ENCODE measurements around the gene KCNMA1.

DNA sequence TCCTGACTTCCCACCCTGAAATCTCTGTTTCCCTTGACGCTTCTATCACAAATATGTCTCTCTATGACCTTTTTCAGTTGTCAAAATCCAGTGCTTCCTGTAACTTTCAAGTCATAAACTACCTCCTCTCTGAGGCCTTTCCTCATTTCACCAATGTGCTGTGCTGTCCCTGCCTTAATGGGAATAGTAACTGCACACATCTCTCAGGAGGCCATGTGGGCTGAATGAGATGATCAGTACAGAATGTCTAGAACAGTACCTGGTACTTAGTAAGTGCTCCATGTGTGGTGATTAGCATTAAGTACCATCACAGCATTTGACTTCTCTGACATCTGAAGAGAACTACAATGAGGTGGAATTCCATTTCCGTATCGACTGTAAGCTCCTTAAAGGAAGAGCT lies 588.5 kb downstream of the KCNMA1 start:
- TF ChIP-seq POLR2A (IDR thresholded peaks at IDR 0.05; ENCODE audit: borderline replicate concordance, extremely low read depth, insufficient read depth, insufficient read length) (no peak), ELF1 (IDR thresholded peaks at IDR 0.05; ENCODE audit: borderline replicate concordance, low read depth) (no peak), YY1 (IDR thresholded peaks at IDR 0.05; ENCODE audit: extremely low read depth, insufficient replicate concordance, low read depth, low read length) (no peak), ZNF274 (IDR thresholded peaks at IDR 0.05; ENCODE audit: low read depth, low read length) (no peak), EZH2phosphoT487 (IDR thresholded peaks at IDR 0.05; ENCODE audit: borderline replicate concordance) (no peak)
- TF ChIP-seq, protein P1, sequence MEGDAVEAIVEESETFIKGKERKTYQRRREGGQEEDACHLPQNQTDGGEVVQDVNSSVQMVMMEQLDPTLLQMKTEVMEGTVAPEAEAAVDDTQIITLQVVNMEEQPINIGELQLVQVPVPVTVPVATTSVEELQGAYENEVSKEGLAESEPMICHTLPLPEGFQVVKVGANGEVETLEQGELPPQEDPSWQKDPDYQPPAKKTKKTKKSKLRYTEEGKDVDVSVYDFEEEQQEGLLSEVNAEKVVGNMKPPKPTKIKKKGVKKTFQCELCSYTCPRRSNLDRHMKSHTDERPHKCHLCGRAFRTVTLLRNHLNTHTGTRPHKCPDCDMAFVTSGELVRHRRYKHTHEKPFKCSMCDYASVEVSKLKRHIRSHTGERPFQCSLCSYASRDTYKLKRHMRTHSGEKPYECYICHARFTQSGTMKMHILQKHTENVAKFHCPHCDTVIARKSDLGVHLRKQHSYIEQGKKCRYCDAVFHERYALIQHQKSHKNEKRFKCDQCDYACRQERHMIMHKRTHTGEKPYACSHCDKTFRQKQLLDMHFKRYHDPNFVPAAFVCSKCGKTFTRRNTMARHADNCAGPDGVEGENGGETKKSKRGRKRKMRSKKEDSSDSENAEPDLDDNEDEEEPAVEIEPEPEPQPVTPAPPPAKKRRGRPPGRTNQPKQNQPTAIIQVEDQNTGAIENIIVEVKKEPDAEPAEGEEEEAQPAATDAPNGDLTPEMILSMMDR (IDR thresholded peaks at IDR 0.05 in 2 of 3, conservative IDR thresholded peaks at IDR 0.05 in 1 of 3; ENCODE audit: borderline replicate concordance in 1 of 3, insufficient read depth in 1 of 3, low read depth in 2 of 3, low read length in 2 of 3) = no peak
- TF ChIP-seq, protein P2, sequence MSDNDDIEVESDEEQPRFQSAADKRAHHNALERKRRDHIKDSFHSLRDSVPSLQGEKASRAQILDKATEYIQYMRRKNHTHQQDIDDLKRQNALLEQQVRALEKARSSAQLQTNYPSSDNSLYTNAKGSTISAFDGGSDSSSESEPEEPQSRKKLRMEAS (IDR thresholded peaks at IDR 0.05) = no peak
- TF ChIP-seq, protein P3, sequence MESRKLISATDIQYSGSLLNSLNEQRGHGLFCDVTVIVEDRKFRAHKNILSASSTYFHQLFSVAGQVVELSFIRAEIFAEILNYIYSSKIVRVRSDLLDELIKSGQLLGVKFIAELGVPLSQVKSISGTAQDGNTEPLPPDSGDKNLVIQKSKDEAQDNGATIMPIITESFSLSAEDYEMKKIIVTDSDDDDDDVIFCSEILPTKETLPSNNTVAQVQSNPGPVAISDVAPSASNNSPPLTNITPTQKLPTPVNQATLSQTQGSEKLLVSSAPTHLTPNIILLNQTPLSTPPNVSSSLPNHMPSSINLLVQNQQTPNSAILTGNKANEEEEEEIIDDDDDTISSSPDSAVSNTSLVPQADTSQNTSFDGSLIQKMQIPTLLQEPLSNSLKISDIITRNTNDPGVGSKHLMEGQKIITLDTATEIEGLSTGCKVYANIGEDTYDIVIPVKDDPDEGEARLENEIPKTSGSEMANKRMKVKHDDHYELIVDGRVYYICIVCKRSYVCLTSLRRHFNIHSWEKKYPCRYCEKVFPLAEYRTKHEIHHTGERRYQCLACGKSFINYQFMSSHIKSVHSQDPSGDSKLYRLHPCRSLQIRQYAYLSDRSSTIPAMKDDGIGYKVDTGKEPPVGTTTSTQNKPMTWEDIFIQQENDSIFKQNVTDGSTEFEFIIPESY (IDR thresholded peaks at IDR 0.05; ENCODE audit: extremely low read depth, insufficient replicate concordance, low read length) = no peak
- TF ChIP-seq, protein P4, sequence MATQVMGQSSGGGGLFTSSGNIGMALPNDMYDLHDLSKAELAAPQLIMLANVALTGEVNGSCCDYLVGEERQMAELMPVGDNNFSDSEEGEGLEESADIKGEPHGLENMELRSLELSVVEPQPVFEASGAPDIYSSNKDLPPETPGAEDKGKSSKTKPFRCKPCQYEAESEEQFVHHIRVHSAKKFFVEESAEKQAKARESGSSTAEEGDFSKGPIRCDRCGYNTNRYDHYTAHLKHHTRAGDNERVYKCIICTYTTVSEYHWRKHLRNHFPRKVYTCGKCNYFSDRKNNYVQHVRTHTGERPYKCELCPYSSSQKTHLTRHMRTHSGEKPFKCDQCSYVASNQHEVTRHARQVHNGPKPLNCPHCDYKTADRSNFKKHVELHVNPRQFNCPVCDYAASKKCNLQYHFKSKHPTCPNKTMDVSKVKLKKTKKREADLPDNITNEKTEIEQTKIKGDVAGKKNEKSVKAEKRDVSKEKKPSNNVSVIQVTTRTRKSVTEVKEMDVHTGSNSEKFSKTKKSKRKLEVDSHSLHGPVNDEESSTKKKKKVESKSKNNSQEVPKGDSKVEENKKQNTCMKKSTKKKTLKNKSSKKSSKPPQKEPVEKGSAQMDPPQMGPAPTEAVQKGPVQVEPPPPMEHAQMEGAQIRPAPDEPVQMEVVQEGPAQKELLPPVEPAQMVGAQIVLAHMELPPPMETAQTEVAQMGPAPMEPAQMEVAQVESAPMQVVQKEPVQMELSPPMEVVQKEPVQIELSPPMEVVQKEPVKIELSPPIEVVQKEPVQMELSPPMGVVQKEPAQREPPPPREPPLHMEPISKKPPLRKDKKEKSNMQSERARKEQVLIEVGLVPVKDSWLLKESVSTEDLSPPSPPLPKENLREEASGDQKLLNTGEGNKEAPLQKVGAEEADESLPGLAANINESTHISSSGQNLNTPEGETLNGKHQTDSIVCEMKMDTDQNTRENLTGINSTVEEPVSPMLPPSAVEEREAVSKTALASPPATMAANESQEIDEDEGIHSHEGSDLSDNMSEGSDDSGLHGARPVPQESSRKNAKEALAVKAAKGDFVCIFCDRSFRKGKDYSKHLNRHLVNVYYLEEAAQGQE (IDR thresholded peaks at IDR 0.05; ENCODE audit: low read depth) = no peak

Data from HCT116 (cell line).